GM13977 (cell line): ENCODE measurements around the gene ERBB2.
"Not testable (repeated sequence)": the region's sequence is repeated elsewhere in the genome, so short reads cannot be mapped to it uniquely, and the experiment has no call there.

ENCODE experiments used
- DNase-seq: peaks from one replicate; pipeline ENCODE4 v3.0.0; 2012; ENCODE audit warnings: low spot score
- CTCF ChIP-seq: IDR thresholded peaks from 2 replicates; pipeline ENCODE4 v1.5.1; 2012; ENCODE audit warnings: mild to moderate bottlenecking, control low read depth; ENCODE audit not compliant: insufficient read depth; ENCODE audit errors: extremely low read depth, missing control alignments
- in situ Hi-C: fragments of 300-500 bp; cut with MboI; formaldehyde crosslinking; loops from one replicate; pipeline ENCODE4 v1.12.0; 2022; ENCODE audit warnings: low sequenced_read_pairs, low pct_unique_long_range_greater_than_20kb, mixed read lengths, inconsistent platforms; ENCODE audit not compliant: unreplicated experiment

The ERBB2 gene

GRCh38 chr17:39704821-39705551 lies 5.1 kb downstream of the ERBB2 start:
- TF ChIP-seq CTCF, result no peak
- in situ Hi-C loops, result no loop called here

GRCh38 chr17:39705786-39706348 lies 6.0 kb downstream of the ERBB2 start:
- no peak for TF ChIP-seq CTCF
- no peak for DNase-seq
- in situ Hi-C loops, result no loop called here

More at GRCh38 chr17:39704821-39705551, 5.1 kb downstream of the ERBB2 start:
- no peak for DNase-seq

- in situ Hi-C loops, result no loop called here
- TF ChIP-seq CTCF, result no peak
- no peak for DNase-seq
These were observed 6.5 kb downstream of the ERBB2 start for GRCh38 chr17:39706383-39706782.

- no peak for DNase-seq
- no peak for TF ChIP-seq CTCF
- in situ Hi-C loops, result no loop called here
These were observed 7.1 kb downstream of the ERBB2 start for GRCh38 chr17:39706921-39707337.

GRCh38 chr17:39709319-39709997 lies 9.6 kb downstream of the ERBB2 start:
- no peak for DNase-seq
- no peak for TF ChIP-seq CTCF
- in situ Hi-C loops, result no loop called here

- no peak for TF ChIP-seq CTCF
- no peak for DNase-seq
- in situ Hi-C loops, result no loop called here
These were observed 10.4 kb downstream of the ERBB2 start for GRCh38 chr17:39709998-39710964.

- in situ Hi-C loops, DNase-seq: not testable (repeated sequence)
These were observed 11.2 kb downstream of the ERBB2 start for GRCh38 chr17:39711071-39711470.
